IMR-90 (cell line): ENCODE data around the gene TMEM30A. TPM values are rescaled to one million over a fixed set of nuclear protein-coding genes. Genes with fewer than 3 reads are reported as not detected.
A peak's percentile ranks its signal among the peaks of the same experiment; 100 is the strongest.

ENCODE experiments used
- ATAC-seq: fragments of 200-7000 bp; cut with Tn5 transposase; 2 replicates; pipeline ENCODE4 v1.9.1; 2020; ENCODE audit warnings: low read depth, mild to moderate bottlenecking, moderate library complexity
- BruUV-seq: library from RNA; stranded (reverse); fragments of 400-500 nt; replicated peaks from 2 replicates; lab custom pipeline; 2021; lab: Mats Ljungman, UMichigan
- CTCF ChIA-PET: fragments of 300-600 bp; formaldehyde crosslinking; extraction: SDS; loops from one replicate; lab custom pipeline; 2021; ENCODE audit warnings: antibody characterized with exemption; lab: Yijun Ruan, JAX
- POLR2A ChIA-PET: fragments of 300-600 bp; sonication (Branson Sonifier 250); formaldehyde crosslinking; loops from one replicate; lab custom pipeline; 2022; ENCODE audit warnings: antibody characterized with exemption; ENCODE audit not compliant: unreplicated experiment; lab: Charles Lee
- DNase-seq: peaks from one replicate; pipeline ENCODE4 v3.0.0; 2013
- H2AFZ ChIP-seq: replicated peaks from 2 replicates; pipeline ENCODE3; 2013; ENCODE audit warnings: low read length, mild to moderate bottlenecking; ENCODE audit not compliant: poor library complexity
- H2AK5ac ChIP-seq: 2 replicates; pipeline ENCODE4 v1.6.1; 2013; ENCODE audit warnings: low read depth, low read length, inconsistent platforms
- H2AK9ac ChIP-seq: replicated peaks from 2 replicates; pipeline ENCODE3; 2013; ENCODE audit warnings: mild to moderate bottlenecking, low read depth, low read length, moderate library complexity; ENCODE audit not compliant: poor library complexity
- H2BK120ac ChIP-seq: 2 replicates; pipeline ENCODE4 v1.6.1; 2013; ENCODE audit warnings: low read depth, low read length, inconsistent platforms
- H2BK15ac ChIP-seq: 3 replicates; pipeline ENCODE4 v1.6.1; 2013; ENCODE audit warnings: low read depth, low read length, inconsistent platforms
- H2BK20ac ChIP-seq: 2 replicates; pipeline ENCODE4 v1.6.1; 2013; ENCODE audit warnings: low read depth, mild to moderate bottlenecking, inconsistent platforms, low read length, moderate library complexity
- H2BK5ac ChIP-seq: 2 replicates; pipeline ENCODE4 v1.6.1; 2013; ENCODE audit warnings: mild to moderate bottlenecking, low read depth, low read length, inconsistent platforms; ENCODE audit not compliant: poor library complexity, severe bottlenecking
- H3K14ac ChIP-seq: replicated peaks from 2 replicates; pipeline ENCODE4 v1.6.1; 2013; ENCODE audit warnings: low read depth, low read length, inconsistent platforms
- H3K18ac ChIP-seq: 2 replicates; pipeline ENCODE4 v1.6.1; 2013; ENCODE audit warnings: low read depth, low read length, control low read depth
- H3K23ac ChIP-seq: 2 replicates; pipeline ENCODE4 v1.6.1; 2013; ENCODE audit warnings: low read depth, low read length, inconsistent platforms
- H3K27ac ChIP-seq: 2 replicates; pipeline ENCODE4 v1.5.1; 2013; ENCODE audit warnings: mild to moderate bottlenecking, control low read depth, low read length; ENCODE audit not compliant: insufficient read depth
- H3K27me3 ChIP-seq: 2 replicates; pipeline ENCODE4 v1.6.1; 2013; ENCODE audit warnings: low read length; ENCODE audit not compliant: control insufficient read depth, insufficient read depth
- H3K36me3 ChIP-seq: 2 replicates; pipeline ENCODE4 v1.6.1; 2013; ENCODE audit warnings: low read length, mixed read lengths; ENCODE audit not compliant: control insufficient read depth, insufficient read depth
- H3K4ac ChIP-seq: 2 replicates; pipeline ENCODE4 v1.6.1; 2013; ENCODE audit warnings: low read depth, low read length, inconsistent platforms
- H3K4me1 ChIP-seq: 2 replicates; pipeline ENCODE4 v1.6.1; 2013; ENCODE audit warnings: low read length, mixed read lengths; ENCODE audit not compliant: control insufficient read depth, insufficient read depth
- H3K4me2 ChIP-seq: 2 replicates; pipeline ENCODE4 v1.6.1; 2013; ENCODE audit warnings: low read depth, mild to moderate bottlenecking, control low read depth, low read length, moderate library complexity
- H3K4me3 ChIP-seq: 2 replicates; pipeline ENCODE4 v1.5.1; 2013; ENCODE audit warnings: low read depth, mild to moderate bottlenecking, control low read depth, low read length, moderate library complexity; ENCODE audit not compliant: insufficient read depth
- H3K56ac ChIP-seq: 2 replicates; pipeline ENCODE4 v1.6.1; 2013; ENCODE audit warnings: low read length, inconsistent platforms; ENCODE audit not compliant: insufficient read depth; ENCODE audit errors: extremely low read depth
- H3K79me1 ChIP-seq, 2 experiments: 2 replicates each; pipeline ENCODE4 v1.6.1; 2013; ENCODE audit warnings: low read length in 2 of 2, inconsistent platforms in 1 of 2, low read depth in 1 of 2
- H3K9ac ChIP-seq: 2 replicates; pipeline ENCODE4 v1.6.1; 2013; ENCODE audit warnings: low read depth, low read length, control low read depth
- H3K9me1 ChIP-seq: 2 replicates; pipeline ENCODE4 v1.6.1; 2013; ENCODE audit warnings: low read length, inconsistent platforms; ENCODE audit not compliant: insufficient read depth
- H3K9me3 ChIP-seq: 2 replicates; pipeline ENCODE4 v1.6.1; 2013; ENCODE audit warnings: low read length; ENCODE audit not compliant: control insufficient read depth, insufficient read depth
- H4K20me1 ChIP-seq: 2 replicates; pipeline ENCODE4 v1.6.1; 2013; ENCODE audit warnings: low read length, inconsistent platforms; ENCODE audit not compliant: insufficient read depth
- H4K5ac ChIP-seq: 2 replicates; pipeline ENCODE4 v1.6.1; 2013; ENCODE audit warnings: mild to moderate bottlenecking, low read depth, low read length, control low read depth
- H4K8ac ChIP-seq, 2 experiments: 2 replicates each; pipeline ENCODE4 v1.6.1; 2013; ENCODE audit warnings: low read depth in 2 of 2, low read length in 2 of 2, control low read depth in 1 of 2, inconsistent platforms in 1 of 2
- H4K91ac ChIP-seq: 2 replicates; pipeline ENCODE4 v1.6.1; 2013; ENCODE audit warnings: low read depth, low read length, inconsistent platforms; ENCODE audit not compliant: insufficient read depth
- BHLHE40 ChIP-seq: fragments of 150-350 bp; IDR thresholded peaks from 2 replicates; pipeline ENCODE4 v1.6.1; 2016; ENCODE audit warnings: mild to moderate bottlenecking, low read depth, low read length
- CEBPB ChIP-seq: IDR thresholded peaks from 2 replicates; pipeline ENCODE4 v1.6.1; 2012; ENCODE audit warnings: low read depth, low read length, improper control_type of control experiment
- CHD1 ChIP-seq: IDR thresholded peaks from 2 replicates; pipeline ENCODE4 v1.6.1; 2012; ENCODE audit warnings: low read depth, low read length, improper control_type of control experiment
- MAFK ChIP-seq: IDR thresholded peaks from 2 replicates; pipeline ENCODE4 v1.6.1; 2012; ENCODE audit warnings: low read depth, low read length, improper control_type of control experiment
- MAZ ChIP-seq: IDR thresholded peaks from 2 replicates; pipeline ENCODE4 v1.6.1; 2012; ENCODE audit warnings: low read depth, mild to moderate bottlenecking, low read length, improper control_type of control experiment, moderate library complexity, borderline replicate concordance
- MXI1 ChIP-seq: IDR thresholded peaks from 2 replicates; pipeline ENCODE4 v1.6.1; 2012; ENCODE audit warnings: low read depth, mild to moderate bottlenecking, low read length, moderate library complexity, borderline replicate concordance
- POLR2A ChIP-seq: IDR thresholded peaks from 2 replicates; pipeline ENCODE4 v1.6.1; 2012; ENCODE audit warnings: mild to moderate bottlenecking, low read depth, low read length
- RAD21 ChIP-seq: IDR thresholded peaks from 2 replicates; pipeline ENCODE4 v1.6.1; 2012; ENCODE audit warnings: low read length, improper control_type of control experiment
- RCOR1 ChIP-seq: IDR thresholded peaks from 2 replicates; pipeline ENCODE4 v1.6.1; 2012; ENCODE audit warnings: mild to moderate bottlenecking, low read length, improper control_type of control experiment; ENCODE audit not compliant: insufficient replicate concordance
- RFX5 ChIP-seq: IDR thresholded peaks from 2 replicates; pipeline ENCODE4 v1.8.0; 2012; ENCODE audit warnings: low read depth, mild to moderate bottlenecking, low read length, moderate library complexity
- SMC3 ChIP-seq: fragments of 150-350 bp; IDR thresholded peaks from 2 replicates; pipeline ENCODE4 v1.6.1; 2016; ENCODE audit warnings: low read depth, mild to moderate bottlenecking, antibody characterized with exemption, low read length, moderate library complexity
- WGBS, 2 experiments: methylation state at CpG; one replicate each; pipeline versions ENCODE4 v1.1.5 to v1.1.7; 2013; ENCODE audit warnings: missing lambda C conversion rate in 2 of 2; ENCODE audit not compliant: insufficient read length in 1 of 2; ENCODE audit errors: extremely low coverage in 2 of 2; 5-methylcytosine and 5-hydroxymethylcytosine counted together
- dilution Hi-C: fragments of 300-500 bp; cut with HindIII; formaldehyde crosslinking; loops from one replicate; pipeline ENCODE4 v1.14.3; 2018; ENCODE audit warnings: low sequenced_read_pairs; ENCODE audit not compliant: unreplicated experiment
- in situ Hi-C: fragments of 300-500 bp; cut with MboI; formaldehyde crosslinking; loops from 3 replicates; pipeline ENCODE4 v1.14.3; 2019; ENCODE audit warnings: low sequenced_read_pairs, inconsistent platforms, mixed read lengths
- intact Hi-C: fragments of 100-400 bp; cut with micrococcal nuclease; formaldehyde crosslinking; loops from 2 replicates; pipeline ENCODE4 v1.10.0; 2022
- polyA plus RNA-seq, 3 experiments: library from polyadenylated mRNA; depleted of rRNA; stranded (reverse); fragments of >200 nt; gene quantifications; 2 replicates each; pipeline ENCODE4 v1.2.3, GENCODE V29; 2012; ENCODE audit warnings: low replicate concordance in 1 of 3
- total RNA-seq: library from RNA; depleted of rRNA; stranded (reverse); fragments of >200 nt; gene quantifications from 2 replicates; pipeline ENCODE4 v1.2.3, GENCODE V29; 2012
- TF ChIP-seq, protein P1 (sequence below): fragments of 150-350 bp; IDR thresholded peaks from 2 replicates; pipeline ENCODE4 v1.6.1; 2017; ENCODE audit warnings: mild to moderate bottlenecking, antibody characterized with exemption, low read length, low read depth
- TF ChIP-seq, protein P2 (sequence below): fragments of 150-350 bp; IDR thresholded peaks from 2 replicates; pipeline ENCODE4 v1.6.1; 2016; ENCODE audit warnings: low read depth, mild to moderate bottlenecking, low read length, moderate library complexity, borderline replicate concordance

TMEM30A gene
- total and polyA plus RNA-seq, 2 of the 4 experiments (the other 2 are of a cell fraction): 48.5 to 111 TPM

DNA sequence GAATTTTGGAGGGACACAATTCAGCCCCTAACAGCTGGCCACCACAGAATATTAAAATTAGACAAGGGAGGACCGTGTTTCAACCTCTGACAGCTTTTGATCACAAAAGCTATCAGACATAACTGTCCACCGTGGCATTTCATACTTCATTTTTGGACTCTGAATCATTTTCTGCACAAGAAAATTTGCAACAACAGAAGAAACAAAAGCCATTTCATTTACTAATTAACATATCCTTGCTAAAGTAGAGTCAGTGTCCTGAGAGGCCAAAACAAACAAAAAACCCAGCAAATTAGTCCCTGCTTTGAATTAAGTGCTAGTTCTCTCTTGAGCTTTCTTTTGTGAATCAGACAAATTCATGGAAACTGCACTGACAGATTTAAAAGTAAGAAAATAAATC, 61.2 kb downstream of the TMEM30A start:
- Histone ChIP-seq H3K23ac (no peak overlapping the region), H3K18ac (no peak overlapping the region), H3K4me3 (no peak overlapping the region), H2BK120ac (0 out of 2 replicates have a peak overlapping the region, but pooled peaks have one; percentile 3), H3K9me3 (no peaks in the 10 kb centered on the region), H2BK5ac (no peak overlapping the region), H4K8ac (no peak overlapping the region), H2AK9ac (no peak overlapping the region), H3K14ac (peak overlapping the region; percentile 17; the same call in 1 of the 2 replicates), H4K20me1 (no peaks in the 10 kb centered on the region), H4K5ac (no peak overlapping the region), H2AFZ (no peak overlapping the region), H3K9me1 (peaks cover 3% of the 10 kb centered on the region; the same call in 1 of the 2 replicates), H2BK20ac (no peak overlapping the region), H3K27ac (no peak overlapping the region), H3K4ac (no peak overlapping the region), H2BK15ac (no peak overlapping the region), H3K36me3 (no peaks in the 10 kb centered on the region), H3K4me1 (peaks cover 8% of the 10 kb centered on the region), H4K91ac (no peak overlapping the region), H3K79me1 (no peaks in the 10 kb centered on the region), H2AK5ac (no peak overlapping the region), H3K27me3 (no peaks in the 10 kb centered on the region), H3K56ac (no peak overlapping the region), H3K9ac (no peak overlapping the region), H3K4me2 (no peak overlapping the region)
- CTCF ChIA-PET: no interaction called here
- no CpG with 5 or more reads among the region's 2 CpGs for WGBS, 2 experiments
- DNase-seq (no peak), ATAC-seq (no peak)
- intact Hi-C loops (no loop called here), in situ Hi-C loops (no loop called here), dilution Hi-C loops (no loop called here)
- POLR2A ChIA-PET: no interaction called here
- TF ChIP-seq, protein P1, sequence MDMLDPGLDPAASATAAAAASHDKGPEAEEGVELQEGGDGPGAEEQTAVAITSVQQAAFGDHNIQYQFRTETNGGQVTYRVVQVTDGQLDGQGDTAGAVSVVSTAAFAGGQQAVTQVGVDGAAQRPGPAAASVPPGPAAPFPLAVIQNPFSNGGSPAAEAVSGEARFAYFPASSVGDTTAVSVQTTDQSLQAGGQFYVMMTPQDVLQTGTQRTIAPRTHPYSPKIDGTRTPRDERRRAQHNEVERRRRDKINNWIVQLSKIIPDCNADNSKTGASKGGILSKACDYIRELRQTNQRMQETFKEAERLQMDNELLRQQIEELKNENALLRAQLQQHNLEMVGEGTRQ: no peak
- no peak for TF ChIP-seq RAD21
- TF ChIP-seq MAZ: no peak
- TF ChIP-seq RCOR1: no peak
- no peak for TF ChIP-seq RFX5
- no peak for TF ChIP-seq MXI1
- TF ChIP-seq BHLHE40: no peak
- TF ChIP-seq CEBPB: no peak
- no peak for TF ChIP-seq POLR2A
- TF ChIP-seq MAFK: no peak
- TF ChIP-seq SMC3: no peak
- no peak for TF ChIP-seq CHD1
- TF ChIP-seq, protein P2, sequence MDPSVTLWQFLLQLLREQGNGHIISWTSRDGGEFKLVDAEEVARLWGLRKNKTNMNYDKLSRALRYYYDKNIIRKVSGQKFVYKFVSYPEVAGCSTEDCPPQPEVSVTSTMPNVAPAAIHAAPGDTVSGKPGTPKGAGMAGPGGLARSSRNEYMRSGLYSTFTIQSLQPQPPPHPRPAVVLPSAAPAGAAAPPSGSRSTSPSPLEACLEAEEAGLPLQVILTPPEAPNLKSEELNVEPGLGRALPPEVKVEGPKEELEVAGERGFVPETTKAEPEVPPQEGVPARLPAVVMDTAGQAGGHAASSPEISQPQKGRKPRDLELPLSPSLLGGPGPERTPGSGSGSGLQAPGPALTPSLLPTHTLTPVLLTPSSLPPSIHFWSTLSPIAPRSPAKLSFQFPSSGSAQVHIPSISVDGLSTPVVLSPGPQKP: no peak
- BruUV-seq: no TSS peak
